SU-DHL-6 (cell line): Measurements from ENCODE around the gene CTNNBL1.

Experiments
- H2AFZ ChIP-seq: fragments of 200-600 bp; sonication (generic); 2 replicates; pipeline ENCODE4 v1.6.1; 2014; ENCODE audit warnings: low read depth, mild to moderate bottlenecking, moderate library complexity, mixed read lengths, antibody characterized with exemption, low read length; ENCODE audit not compliant: severe bottlenecking
- H3F3A ChIP-seq: fragments of 200-600 bp; shearing (Covaris generic); 2 replicates; pipeline ENCODE4 v1.6.0; 2016; ENCODE audit warnings: antibody characterized with exemption, mild to moderate bottlenecking; ENCODE audit not compliant: insufficient read depth
- H3K27ac ChIP-seq: fragments of 200-600 bp; sonication (generic); 2 replicates; pipeline ENCODE4 v1.5.1; 2016; ENCODE audit warnings: low read depth, mild to moderate bottlenecking, low read length, moderate library complexity, mixed read lengths
- H3K27me3 ChIP-seq: fragments of 200-600 bp; sonication (generic), shearing (Covaris generic); 2 replicates; pipeline ENCODE4 v1.6.0; 2014; ENCODE audit warnings: mild to moderate bottlenecking, low read length
- H3K36me3 ChIP-seq: fragments of 200-600 bp; sonication (generic); 2 replicates; pipeline ENCODE4 v1.6.1; 2014; ENCODE audit warnings: mild to moderate bottlenecking, low read length, mixed read lengths
- H3K4me2 ChIP-seq: fragments of 300-600, 200-600 bp; shearing (Covaris generic), sonication (generic); 2 replicates; pipeline ENCODE4 v1.6.0; 2014; ENCODE audit warnings: low read length, low read depth, mild to moderate bottlenecking; ENCODE audit not compliant: poor library complexity, severe bottlenecking
- H3K4me3 ChIP-seq: fragments of 200-600 bp; sonication (generic); 2 replicates; pipeline ENCODE4 v1.5.1; 2014; ENCODE audit warnings: antibody characterized with exemption, low read length, mild to moderate bottlenecking, mixed read lengths; ENCODE audit not compliant: insufficient read depth, poor library complexity, severe bottlenecking
- H3K79me2 ChIP-seq: fragments of 200-600 bp; sonication (generic); 2 replicates; pipeline ENCODE4 v1.6.1; 2014; ENCODE audit warnings: mild to moderate bottlenecking, low read length, moderate library complexity; ENCODE audit not compliant: insufficient read depth
- H3K9ac ChIP-seq: fragments of 200-600 bp; sonication (generic); 2 replicates; pipeline ENCODE4 v1.7.0; 2014; ENCODE audit warnings: mild to moderate bottlenecking, low read length
- H3K9me2 ChIP-seq: fragments of 200-600 bp; sonication (generic); replicated peaks from 2 replicates; pipeline ENCODE4 v1.6.1; 2014; ENCODE audit warnings: low read length; ENCODE audit not compliant: insufficient read depth
- H3K9me3 ChIP-seq: fragments of 200-600 bp; sonication (generic); 2 replicates; pipeline ENCODE4 v1.6.1; 2014; ENCODE audit warnings: low read length, mixed read lengths; ENCODE audit not compliant: insufficient read depth
- H4K20me1 ChIP-seq: fragments of 200-600 bp; sonication (generic); 2 replicates; pipeline ENCODE4 v1.6.1; 2014; ENCODE audit warnings: low read depth, mild to moderate bottlenecking, antibody characterized with exemption, low read length, moderate library complexity, mixed read lengths
- CTCF ChIP-seq: fragments of 200-600 bp; sonication (generic); IDR thresholded peaks from one replicate; pipeline ENCODE4 v1.5.1; 2017; ENCODE audit warnings: antibody characterized with exemption, mild to moderate bottlenecking, low read length, moderate library complexity; ENCODE audit not compliant: insufficient read depth, poor library complexity, severe bottlenecking
- EZH2phosphoT487 ChIP-seq: fragments of 200-600 bp; sonication (generic), shearing (Covaris generic); conservative IDR thresholded peaks from 2 replicates; pipeline ENCODE4 v1.6.1; 2018; ENCODE audit warnings: mild to moderate bottlenecking, antibody characterized with exemption, low read length, moderate library complexity, mixed read lengths

The CTNNBL1 gene

GRCh38 chr20:37907330-37907676 is 213.5 kb downstream of the CTNNBL1 start:
- H3K79me2 ChIP-seq: no peaks in the 10 kb centered on the region
- no peak for TF ChIP-seq EZH2phosphoT487
- no peak for TF ChIP-seq CTCF
- no peaks in the 10 kb centered on the region for H3K9me2 ChIP-seq
- no peak overlapping the region for H3K4me2 ChIP-seq
- H3K9ac ChIP-seq: no peak overlapping the region
- no peaks in the 10 kb centered on the region for H3K36me3 ChIP-seq
- no peak overlapping the region for H3K27ac ChIP-seq
- no peak overlapping the region for H2AFZ ChIP-seq
- H3K27me3 ChIP-seq: no peaks in the 10 kb centered on the region
- H3K9me3 ChIP-seq: no peaks in the 10 kb centered on the region
- no peaks in the 10 kb centered on the region for H3F3A ChIP-seq
- H3K4me3 ChIP-seq: no peak overlapping the region
- H4K20me1 ChIP-seq: no peaks in the 10 kb centered on the region

- H2AFZ ChIP-seq: no peak overlapping the region
- no peak overlapping the region for H3K9ac ChIP-seq
- no peak overlapping the region for H3K4me2 ChIP-seq
- H3K36me3 ChIP-seq: no peaks in the 10 kb centered on the region
- no peaks in the 10 kb centered on the region for H3F3A ChIP-seq
- no peaks in the 10 kb centered on the region for H3K9me3 ChIP-seq
- no peaks in the 10 kb centered on the region for H3K27me3 ChIP-seq
- no peaks in the 10 kb centered on the region for H4K20me1 ChIP-seq
- no peak overlapping the region for H3K27ac ChIP-seq
- no peak overlapping the region for H3K4me3 ChIP-seq
- no peaks in the 10 kb centered on the region for H3K79me2 ChIP-seq
- no peaks in the 10 kb centered on the region for H3K9me2 ChIP-seq
- TF ChIP-seq EZH2phosphoT487 (no peak), CTCF (no peak)
Measured at GRCh38 chr20:37907677-37908401, 214.0 kb downstream of the CTNNBL1 start.

- Histone ChIP-seq H3F3A (no peaks in the 10 kb centered on the region), H2AFZ (no peak overlapping the region), H3K4me2 (no peak overlapping the region), H3K9me3 (no peaks in the 10 kb centered on the region), H3K9ac (no peak overlapping the region), H4K20me1 (no peaks in the 10 kb centered on the region), H3K27ac (no peak overlapping the region), H3K9me2 (no peaks in the 10 kb centered on the region), H3K79me2 (no peaks in the 10 kb centered on the region), H3K4me3 (no peak overlapping the region), H3K36me3 (no peaks in the 10 kb centered on the region), H3K27me3 (no peaks in the 10 kb centered on the region)
- TF ChIP-seq CTCF: no peak
- TF ChIP-seq EZH2phosphoT487: no peak
Measured at GRCh38 chr20:37911261-37911660, 217.4 kb downstream of the CTNNBL1 start.
